ENCODE measurements around the gene HOXD4.

The HOXD4 gene

DNA sequence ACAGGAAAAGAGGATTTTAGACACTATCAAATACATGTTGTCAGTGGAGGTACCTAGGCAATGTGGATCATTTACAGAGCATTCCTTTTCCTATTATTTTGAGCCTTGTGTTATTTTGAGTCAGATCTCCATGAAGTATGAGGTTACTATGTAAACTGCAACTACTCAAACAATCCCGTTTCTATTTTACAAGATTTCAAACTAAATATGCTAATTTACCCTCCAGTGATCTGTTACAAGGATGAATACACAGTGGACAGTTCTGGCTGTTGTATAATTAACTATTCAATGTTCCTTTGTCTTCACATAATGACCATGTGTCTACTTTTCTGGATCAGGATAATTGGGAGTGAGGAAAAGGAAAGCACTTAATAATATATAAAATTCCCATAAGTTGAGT lies 41.7 kb downstream of the HOXD4 start:
- no peak for DNase-seq

DNA sequence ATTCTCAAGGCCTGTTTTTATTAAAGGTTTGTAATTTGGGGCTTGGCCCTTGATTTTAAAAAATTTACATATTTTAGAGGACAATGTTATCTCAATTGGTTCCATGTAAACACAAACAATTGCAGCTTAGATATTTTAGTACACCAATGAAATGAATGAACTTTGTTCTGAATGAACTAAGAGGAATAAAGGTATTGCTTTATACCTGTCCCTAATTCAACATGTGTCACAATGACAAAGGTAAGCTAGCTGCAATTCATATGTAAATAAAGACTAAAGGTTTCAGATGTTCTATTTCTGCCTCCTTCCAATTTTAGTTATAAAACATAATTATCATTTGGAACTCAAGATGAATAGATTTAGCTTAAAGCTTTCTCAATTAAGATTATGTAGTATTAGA lies 48.6 kb downstream of the HOXD4 start:
- no peak for DNase-seq

- DNase-seq, result no peak
Measured at GRCh38 chr2:176200971-176201370, 49.6 kb downstream of the HOXD4 start.

DNA sequence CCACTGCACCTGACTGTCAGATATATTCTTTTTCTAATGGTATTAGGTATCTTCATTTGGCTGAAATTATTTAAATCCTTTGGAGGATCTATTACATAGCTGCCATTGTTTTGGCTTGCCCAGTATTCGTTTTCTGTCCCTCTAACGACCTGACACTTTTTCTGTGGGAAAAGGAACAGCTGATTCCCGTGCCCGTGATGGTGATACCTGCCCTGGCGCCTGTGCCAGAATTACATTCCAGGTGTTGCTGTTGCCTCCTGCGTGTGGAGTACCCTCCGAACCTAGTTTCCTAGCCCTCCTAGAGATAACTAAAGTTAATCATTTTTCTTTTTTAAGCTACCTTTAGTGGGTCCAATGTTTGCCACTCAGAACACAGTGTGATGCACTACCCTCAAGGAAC lies 51.1 kb downstream of the HOXD4 start:
- DNase-seq, result no peak

All from NCI-H1436 treated with DMSO at 0.1 percent for 48 hours (cell line).